ENCODE measurements around the gene QKI.
A peak's percentile ranks its signal among the peaks of the same experiment; 100 is the strongest.

QKI gene

GRCh38 chr6:163491737-163492300 is 77.3 kb downstream of the QKI start:
- no peak for DNase-seq

GRCh38 chr6:163494279-163494727 is 79.8 kb downstream of the QKI start:
- DNase-seq, result no peak

- DNase-seq, result no peak
Measured at GRCh38 chr6:163496205-163496604, 81.7 kb downstream of the QKI start.

- DNase-seq, result no peak
Measured at GRCh38 chr6:163500105-163500504, 85.6 kb downstream of the QKI start.

- no peak for DNase-seq
Measured at GRCh38 chr6:163501026-163501425, 86.5 kb downstream of the QKI start.

- DNase-seq, result peak; percentile 93
Measured at GRCh38 chr6:163501439-163501838, 86.9 kb downstream of the QKI start.

- no peak for DNase-seq
Measured at GRCh38 chr6:163504984-163505640, 90.6 kb downstream of the QKI start.

GRCh38 chr6:163507965-163508364 is 93.4 kb downstream of the QKI start:
- no peak for DNase-seq

GRCh38 chr6:163513003-163513402 is 98.5 kb downstream of the QKI start:
- DNase-seq, result no peak

GRCh38 chr6:163513570-163514166 is 99.2 kb downstream of the QKI start:
- no peak for DNase-seq

- DNase-seq, result no peak
Measured at GRCh38 chr6:163516908-163517307, 102.4 kb downstream of the QKI start.

GRCh38 chr6:163520956-163521355 is 106.4 kb downstream of the QKI start:
- no peak for DNase-seq

GRCh38 chr6:163522033-163522432 is 107.5 kb downstream of the QKI start:
- no peak for DNase-seq

- no peak for DNase-seq
Measured at GRCh38 chr6:163525926-163526325, 111.4 kb downstream of the QKI start.

GRCh38 chr6:163526346-163526745 is 111.8 kb downstream of the QKI start:
- no peak for DNase-seq

GRCh38 chr6:163527291-163527690 is 112.8 kb downstream of the QKI start:
- DNase-seq, result no peak

GRCh38 chr6:163529605-163530004 is 115.1 kb downstream of the QKI start:
- no peak for DNase-seq

- no peak for DNase-seq
Measured at GRCh38 chr6:163530406-163530805, 115.9 kb downstream of the QKI start.

- DNase-seq, result no peak
Measured at GRCh38 chr6:163531122-163531521, 116.6 kb downstream of the QKI start.

- no peak for DNase-seq
Measured at GRCh38 chr6:163532526-163533078, 118.1 kb downstream of the QKI start.

- no peak for DNase-seq
Measured at GRCh38 chr6:163533443-163533842, 118.9 kb downstream of the QKI start.

GRCh38 chr6:163536770-163537169 is 122.3 kb downstream of the QKI start:
- no peak for DNase-seq

GRCh38 chr6:163538331-163538730 is 123.8 kb downstream of the QKI start:
- DNase-seq, result no peak

GRCh38 chr6:163539101-163539762 is 124.7 kb downstream of the QKI start:
- no peak for DNase-seq

All from NCI-H1417 treated with DMSO at 0.1 percent for 48 hours (cell line).